ENCODE data around the gene LKAAEAR1.

LKAAEAR1 gene

GRCh38 chr20:64109831-64110391, 25.7 kb upstream of the LKAAEAR1 start:
- H3K4me3 ChIP-seq (ENCODE audit: low read depth, low read length) = no peak overlapping the region
- no peak for TF ChIP-seq CTCF (conservative IDR thresholded peaks at IDR 0.05; ENCODE audit: low read depth, low read length)
- DNase-seq (ENCODE audit: low read depth) = no peak

GRCh38 chr20:64108731-64109681, 24.8 kb upstream of the LKAAEAR1 start:
- no peak for TF ChIP-seq CTCF (conservative IDR thresholded peaks at IDR 0.05; ENCODE audit: low read depth, low read length)
- H3K4me3 ChIP-seq (ENCODE audit: low read depth, low read length) = no peak overlapping the region
- DNase-seq (ENCODE audit: low read depth) = no peak

- no peak for DNase-seq (ENCODE audit: low read depth)
- no peak overlapping the region for H3K4me3 ChIP-seq (ENCODE audit: low read depth, low read length)
- no peak for TF ChIP-seq CTCF (conservative IDR thresholded peaks at IDR 0.05; ENCODE audit: low read depth, low read length)
Observed at GRCh38 chr20:64107736-64108457, 23.7 kb upstream of the LKAAEAR1 start.

GRCh38 chr20:64106981-64107735, 23.0 kb upstream of the LKAAEAR1 start, which contains the start of gene NPBWR2:
NPBWR2 (minus strand) TSS chr20:64107565; CDS start chr20:64106831, 734 bp downstream.
- DNase-seq (ENCODE audit: low read depth) = no peak
- no peak for TF ChIP-seq CTCF (conservative IDR thresholded peaks at IDR 0.05; ENCODE audit: low read depth, low read length)
- H3K4me3 ChIP-seq (ENCODE audit: low read depth, low read length) = no peak within 1 kb of the TSS

GRCh38 chr20:64106435-64106961, 22.3 kb upstream of the LKAAEAR1 start:
- DNase-seq (ENCODE audit: low read depth) = no peak
- TF ChIP-seq CTCF (conservative IDR thresholded peaks at IDR 0.05; ENCODE audit: low read depth, low read length) = no peak
- H3K4me3 ChIP-seq (ENCODE audit: low read depth, low read length) = no peak overlapping the region

GRCh38 chr20:64105846-64106434, 21.7 kb upstream of the LKAAEAR1 start:
- TF ChIP-seq CTCF (conservative IDR thresholded peaks at IDR 0.05; ENCODE audit: low read depth, low read length) = no peak
- no peak overlapping the region for H3K4me3 ChIP-seq (ENCODE audit: low read depth, low read length)
- no peak for DNase-seq (ENCODE audit: low read depth)
